ENCODE results near the gene SPA17.

The SPA17 gene

GRCh38 chr11:124656774-124657630, 16.7 kb upstream of the SPA17 start:
- no peak overlapping the region for H3K27ac ChIP-seq
- no peak overlapping the region for H3K4me3 ChIP-seq (ENCODE audit: low read depth in 1 of 2, low read length in 1 of 2)
- H3K4me1 ChIP-seq (ENCODE audit: control insufficient read depth in 1 of 2, insufficient read depth in 1 of 2, low read depth in 1 of 2, low read length in 1 of 2), result no peaks in the 10 kb centered on the region
- no peaks in the 10 kb centered on the region for H3K36me3 ChIP-seq
- H3K9me3 ChIP-seq, result no peaks in the 10 kb centered on the region
- no peak for TF ChIP-seq CTCF (IDR thresholded peaks at IDR 0.05)
- no peaks in the 10 kb centered on the region for H3K27me3 ChIP-seq

- no peaks in the 10 kb centered on the region for H3K27me3 ChIP-seq
- TF ChIP-seq CTCF (IDR thresholded peaks at IDR 0.05), result no peak
- no peak overlapping the region for H3K4me3 ChIP-seq (ENCODE audit: low read depth in 1 of 2, low read length in 1 of 2)
- no peaks in the 10 kb centered on the region for H3K36me3 ChIP-seq
- H3K27ac ChIP-seq, result no peak overlapping the region
- H3K4me1 ChIP-seq (ENCODE audit: control insufficient read depth in 1 of 2, insufficient read depth in 1 of 2, low read depth in 1 of 2, low read length in 1 of 2), result no peaks in the 10 kb centered on the region
- no peaks in the 10 kb centered on the region for H3K9me3 ChIP-seq
These were observed 15.8 kb upstream of the SPA17 start for GRCh38 chr11:124657904-124658303.

GRCh38 chr11:124658501-124658900, 15.2 kb upstream of the SPA17 start:
- Histone ChIP-seq H3K9me3 (no peaks in the 10 kb centered on the region), H3K36me3 (no peaks in the 10 kb centered on the region), H3K27ac (no peak overlapping the region), H3K4me1 (ENCODE audit: control insufficient read depth in 1 of 2, insufficient read depth in 1 of 2, low read depth in 1 of 2, low read length in 1 of 2) (no peaks in the 10 kb centered on the region), H3K27me3 (no peaks in the 10 kb centered on the region), H3K4me3 (ENCODE audit: low read depth in 1 of 2, low read length in 1 of 2) (no peak overlapping the region)
- TF ChIP-seq CTCF (IDR thresholded peaks at IDR 0.05), result no peak

GRCh38 chr11:124658986-124659385, 14.7 kb upstream of the SPA17 start:
- H3K36me3 ChIP-seq, result no peaks in the 10 kb centered on the region
- H3K27me3 ChIP-seq, result no peaks in the 10 kb centered on the region
- H3K4me1 ChIP-seq (ENCODE audit: control insufficient read depth in 1 of 2, insufficient read depth in 1 of 2, low read depth in 1 of 2, low read length in 1 of 2), result no peaks in the 10 kb centered on the region
- no peak for TF ChIP-seq CTCF (IDR thresholded peaks at IDR 0.05)
- H3K27ac ChIP-seq, result no peak overlapping the region
- H3K4me3 ChIP-seq (ENCODE audit: low read depth in 1 of 2, low read length in 1 of 2), result no peak overlapping the region
- no peaks in the 10 kb centered on the region for H3K9me3 ChIP-seq

- H3K4me1 ChIP-seq (ENCODE audit: control insufficient read depth in 1 of 2, insufficient read depth in 1 of 2, low read depth in 1 of 2, low read length in 1 of 2), result no peaks in the 10 kb centered on the region
- H3K36me3 ChIP-seq, result no peaks in the 10 kb centered on the region
- TF ChIP-seq CTCF (IDR thresholded peaks at IDR 0.05), result no peak
- no peak overlapping the region for H3K4me3 ChIP-seq (ENCODE audit: low read depth in 1 of 2, low read length in 1 of 2)
- no peaks in the 10 kb centered on the region for H3K9me3 ChIP-seq
- no peak overlapping the region for H3K27ac ChIP-seq
- H3K27me3 ChIP-seq, result no peaks in the 10 kb centered on the region
These were observed 12.2 kb upstream of the SPA17 start for GRCh38 chr11:124661553-124661952.
